Astrocyte (in vitro differentiated cells and primary cell): Measurements from ENCODE around the gene NUP210. TPM values are rescaled to one million over a fixed set of nuclear protein-coding genes. Genes with fewer than 3 reads are reported as not detected.

Experiments
- DNase-seq: peaks from one replicate; pipeline ENCODE4 v3.0.0-alpha.2; 2010; ENCODE audit warnings: low read depth
- FAIRE-seq: peaks from 2 replicates; lab custom pipeline; 2011; peaks lifted over from hg19 to GRCh38; lab: Jason Lieb, UNC
- H2AFZ ChIP-seq: 2 replicates; pipeline ENCODE4 v1.6.0; 2012; ENCODE audit warnings: low read depth, low read length, inconsistent platforms
- H3K27ac ChIP-seq: 2 replicates; pipeline ENCODE4 v1.5.1; 2011; ENCODE audit warnings: low read depth, low read length, inconsistent platforms
- H3K27me3 ChIP-seq: 2 replicates; pipeline ENCODE4 v1.6.0; 2011; ENCODE audit warnings: low read length, inconsistent platforms; ENCODE audit not compliant: insufficient read depth
- H3K36me3 ChIP-seq: 2 replicates; pipeline ENCODE4 v1.5.1; 2011; ENCODE audit warnings: low read length, inconsistent platforms; ENCODE audit not compliant: insufficient read depth
- H3K4me1 ChIP-seq: 2 replicates; pipeline ENCODE4 v1.5.1; 2011; ENCODE audit warnings: low read length, inconsistent platforms; ENCODE audit not compliant: insufficient read depth
- H3K4me2 ChIP-seq: 2 replicates; pipeline ENCODE4 v1.6.0; 2012; ENCODE audit warnings: low read length, inconsistent platforms
- H3K4me3 ChIP-seq: 2 replicates; pipeline ENCODE4 v1.5.1; 2011; ENCODE audit warnings: low read depth, mild to moderate bottlenecking, low read length, inconsistent platforms; ENCODE audit not compliant: insufficient read depth
- H3K79me2 ChIP-seq: 2 replicates; pipeline ENCODE4 v1.6.0; 2012; ENCODE audit warnings: mild to moderate bottlenecking, low read length, inconsistent platforms; ENCODE audit not compliant: insufficient read depth
- H3K9ac ChIP-seq: 2 replicates; pipeline ENCODE4 v1.6.0; 2012; ENCODE audit warnings: mild to moderate bottlenecking, low read length, inconsistent platforms
- H3K9me3 ChIP-seq: 2 replicates; pipeline ENCODE4 v1.5.1; 2012; ENCODE audit warnings: low read depth, mild to moderate bottlenecking, low read length, inconsistent platforms; ENCODE audit not compliant: insufficient read depth
- H4K20me1 ChIP-seq: 2 replicates; pipeline ENCODE4 v1.6.0; 2012; ENCODE audit warnings: low read length, inconsistent platforms; ENCODE audit not compliant: insufficient read depth
- H3K27ac Mint-ChIP-seq: one replicate; pipeline ENCODE4 v1.8.0; 2021; ENCODE audit warnings: mild to moderate bottlenecking, mixed read lengths; ENCODE audit not compliant: unreplicated experiment
- H3K27me3 Mint-ChIP-seq: one replicate; pipeline ENCODE4 v1.8.0; 2021; ENCODE audit warnings: low read depth, mixed read lengths; ENCODE audit not compliant: unreplicated experiment
- H3K36me3 Mint-ChIP-seq: one replicate; pipeline ENCODE4 v1.8.0; 2021; ENCODE audit warnings: low read depth, mixed read lengths; ENCODE audit not compliant: unreplicated experiment
- H3K4me1 Mint-ChIP-seq: one replicate; pipeline ENCODE4 v1.8.0; 2021; ENCODE audit warnings: low read depth, mixed read lengths; ENCODE audit not compliant: unreplicated experiment
- H3K4me3 Mint-ChIP-seq: one replicate; pipeline ENCODE4 v1.8.0; 2021; ENCODE audit warnings: mild to moderate bottlenecking, moderate library complexity, mixed read lengths; ENCODE audit not compliant: unreplicated experiment
- H3K9me3 Mint-ChIP-seq: one replicate; pipeline ENCODE4 v1.8.0; 2021; ENCODE audit warnings: mild to moderate bottlenecking, mixed read lengths; ENCODE audit not compliant: unreplicated experiment
- EZH2 ChIP-seq: IDR thresholded peaks from 2 replicates; pipeline ENCODE4 v1.6.1; 2012; ENCODE audit warnings: mild to moderate bottlenecking, low read length, inconsistent platforms; ENCODE audit not compliant: insufficient read depth
- total RNA-seq: library from RNA; stranded (reverse); gene quantifications from 2 replicates; pipeline ENCODE4 v1.2.1, GENCODE V29; 2021
- TF ChIP-seq, protein P1 (sequence below): IDR thresholded peaks from 2 replicates; pipeline ENCODE4 v1.5.1; 2011; ENCODE audit warnings: low read depth, mild to moderate bottlenecking, inconsistent platforms, low read length, moderate library complexity; ENCODE audit not compliant: insufficient read depth

The NUP210 gene
- total RNA-seq, 1 donor from 2014 or later: 1.2 TPM

DNA sequence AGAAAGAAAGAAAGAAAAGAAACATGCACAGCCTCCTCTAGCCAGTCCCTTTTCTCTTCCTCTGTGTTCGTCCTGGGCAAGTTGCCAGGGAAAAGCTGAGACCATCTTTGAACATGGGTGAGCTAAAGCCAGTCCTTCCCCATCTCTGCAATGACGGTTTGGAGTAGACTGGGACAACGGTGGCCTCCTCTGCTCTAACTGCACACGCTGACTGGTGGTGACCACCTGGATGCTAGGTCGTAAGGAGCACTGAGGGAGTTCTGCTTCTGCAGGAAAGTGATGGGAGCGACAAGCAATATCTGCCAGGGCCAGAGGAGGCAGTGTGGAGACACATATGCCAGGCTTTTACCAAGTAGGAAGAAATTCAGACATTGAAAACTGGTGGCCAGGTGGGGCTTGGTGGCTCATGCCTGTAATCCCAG lies 111.7 kb downstream of the NUP210 start:
- FAIRE-seq: no peak
- Histone ChIP-seq H4K20me1 (no peaks in the 10 kb centered on the region), H3K36me3 (no peaks in the 10 kb centered on the region), H2AFZ (no peak overlapping the region), H3K27ac (no peak overlapping the region), H3K4me1 (no peaks in the 10 kb centered on the region), H3K4me2 (no peak overlapping the region), H3K79me2 (no peaks in the 10 kb centered on the region), H3K27me3 (no peaks in the 10 kb centered on the region), H3K9ac (no peak overlapping the region), H3K4me3 (no peak overlapping the region), H3K9me3 (no peaks in the 10 kb centered on the region)
- TF ChIP-seq, protein P1, sequence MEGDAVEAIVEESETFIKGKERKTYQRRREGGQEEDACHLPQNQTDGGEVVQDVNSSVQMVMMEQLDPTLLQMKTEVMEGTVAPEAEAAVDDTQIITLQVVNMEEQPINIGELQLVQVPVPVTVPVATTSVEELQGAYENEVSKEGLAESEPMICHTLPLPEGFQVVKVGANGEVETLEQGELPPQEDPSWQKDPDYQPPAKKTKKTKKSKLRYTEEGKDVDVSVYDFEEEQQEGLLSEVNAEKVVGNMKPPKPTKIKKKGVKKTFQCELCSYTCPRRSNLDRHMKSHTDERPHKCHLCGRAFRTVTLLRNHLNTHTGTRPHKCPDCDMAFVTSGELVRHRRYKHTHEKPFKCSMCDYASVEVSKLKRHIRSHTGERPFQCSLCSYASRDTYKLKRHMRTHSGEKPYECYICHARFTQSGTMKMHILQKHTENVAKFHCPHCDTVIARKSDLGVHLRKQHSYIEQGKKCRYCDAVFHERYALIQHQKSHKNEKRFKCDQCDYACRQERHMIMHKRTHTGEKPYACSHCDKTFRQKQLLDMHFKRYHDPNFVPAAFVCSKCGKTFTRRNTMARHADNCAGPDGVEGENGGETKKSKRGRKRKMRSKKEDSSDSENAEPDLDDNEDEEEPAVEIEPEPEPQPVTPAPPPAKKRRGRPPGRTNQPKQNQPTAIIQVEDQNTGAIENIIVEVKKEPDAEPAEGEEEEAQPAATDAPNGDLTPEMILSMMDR: peak; percentile 47
- TF ChIP-seq EZH2: no peak
- DNase-seq: peak; percentile 14
- Mint-ChIP-seq H3K4me3 (no peak overlapping the region), H3K9me3 (no peaks in the 10 kb centered on the region), H3K27me3 (peaks cover 16% of the 10 kb centered on the region), H3K4me1 (no peaks in the 10 kb centered on the region), H3K36me3 (no peaks in the 10 kb centered on the region), H3K27ac (no peak overlapping the region)

DNA sequence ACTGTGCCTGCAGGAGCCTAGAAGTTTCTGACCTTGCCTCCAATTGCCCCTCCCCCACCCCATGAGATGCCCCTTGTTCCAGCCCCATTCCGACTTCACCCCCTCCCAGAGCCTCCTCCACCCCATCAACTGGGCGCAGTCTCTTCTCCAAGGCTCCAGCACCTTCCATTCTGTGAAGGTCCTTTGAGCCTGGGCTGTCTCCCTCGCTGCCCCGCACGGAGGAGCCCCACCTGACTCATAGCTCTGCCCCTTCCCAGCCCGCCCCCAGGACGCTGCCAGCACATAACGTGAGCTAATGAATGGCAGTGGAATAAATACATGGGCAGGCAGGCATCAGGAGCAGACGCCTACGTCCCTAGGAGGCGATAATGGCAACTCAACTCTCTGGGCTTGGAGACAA lies 113.1 kb downstream of the NUP210 start:
- Mint-ChIP-seq H3K27me3 (peaks cover 16% of the 10 kb centered on the region), H3K36me3 (no peaks in the 10 kb centered on the region)

DNA sequence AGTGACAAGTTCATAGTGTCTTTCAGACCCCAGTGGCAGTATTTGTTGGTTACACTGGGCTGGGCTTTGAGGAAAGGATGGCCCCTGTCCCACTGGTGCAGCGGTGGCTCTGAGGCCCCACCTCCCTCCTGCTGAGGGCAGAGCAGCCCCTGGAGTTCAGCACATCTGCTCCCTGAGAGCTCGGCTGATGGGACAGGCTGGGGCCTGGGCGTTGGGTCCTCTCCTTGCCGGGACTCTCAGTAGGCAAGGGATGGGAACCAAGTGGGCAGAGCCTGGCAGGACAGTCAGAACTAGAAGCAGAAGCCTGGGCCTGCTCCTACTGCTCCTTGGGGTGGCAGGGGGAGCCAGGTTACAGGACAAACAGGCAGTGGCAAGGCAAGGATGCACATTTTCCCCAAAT lies 114.5 kb downstream of the NUP210 start:
- Histone ChIP-seq H4K20me1 (no peaks in the 10 kb centered on the region), H3K9ac (no peak overlapping the region), H2AFZ (no peak overlapping the region), H3K4me2 (no peak overlapping the region), H3K4me3 (no peak overlapping the region), H3K27ac (no peak overlapping the region), H3K9me3 (no peaks in the 10 kb centered on the region), H3K36me3 (no peaks in the 10 kb centered on the region), H3K27me3 (no peaks in the 10 kb centered on the region), H3K4me1 (peaks cover 9% of the 10 kb centered on the region), H3K79me2 (no peaks in the 10 kb centered on the region)
- Mint-ChIP-seq H3K36me3 (no peaks in the 10 kb centered on the region), H3K27ac (no peak overlapping the region), H3K4me3 (no peak overlapping the region), H3K9me3 (no peaks in the 10 kb centered on the region), H3K27me3 (peaks cover 16% of the 10 kb centered on the region), H3K4me1 (peaks cover 10% of the 10 kb centered on the region)
- no peak for FAIRE-seq
- TF ChIP-seq EZH2: no peak
- TF ChIP-seq, protein P1: no peak
- no peak for DNase-seq

More for the DNA sequence above, 113.1 kb downstream of the NUP210 start:
- FAIRE-seq: no peak
- no peak for DNase-seq
- Histone ChIP-seq H3K4me1 (peaks cover under 1% of the 10 kb centered on the region), H3K27ac (no peak overlapping the region), H3K79me2 (no peaks in the 10 kb centered on the region), H3K36me3 (no peaks in the 10 kb centered on the region), H3K4me2 (no peak overlapping the region), H3K9me3 (no peaks in the 10 kb centered on the region), H4K20me1 (no peaks in the 10 kb centered on the region), H3K4me3 (no peak overlapping the region), H3K9ac (no peak overlapping the region), H3K27me3 (no peaks in the 10 kb centered on the region), H2AFZ (no peak overlapping the region)
- Mint-ChIP-seq H3K4me1 (peaks cover 2% of the 10 kb centered on the region), H3K9me3 (no peaks in the 10 kb centered on the region), H3K27ac (no peak overlapping the region), H3K4me3 (no peak overlapping the region)
- TF ChIP-seq, protein P1: no peak
- TF ChIP-seq EZH2: no peak
